AG09319 (cell line): Measurements from ENCODE around the gene EMX1.
A peak's percentile ranks its signal among the peaks of the same experiment; 100 is the strongest.

Source experiments
- DNase-seq: peaks from one replicate; pipeline ENCODE4 v3.0.0-alpha.2; 2010; ENCODE audit warnings: low read depth; ENCODE audit errors: extremely low read depth
- CTCF ChIP-seq: IDR thresholded peaks from 2 replicates; pipeline ENCODE4 v1.5.1; 2011; ENCODE audit warnings: low read depth, mild to moderate bottlenecking, inconsistent platforms, low read length, moderate library complexity

EMX1 gene

GRCh38 chr2:72969706-72970105 is 52.4 kb downstream of the EMX1 start:
- no peak for DNase-seq
- TF ChIP-seq CTCF: no peak

- no peak for TF ChIP-seq CTCF
- DNase-seq: no peak
Measured at GRCh38 chr2:72971036-72971435, 53.7 kb downstream of the EMX1 start.

- TF ChIP-seq CTCF: no peak
- no peak for DNase-seq
Measured at GRCh38 chr2:72972352-72973136, 55.2 kb downstream of the EMX1 start.

- no peak for DNase-seq
- no peak for TF ChIP-seq CTCF
Measured at GRCh38 chr2:72973137-72973535, 55.8 kb downstream of the EMX1 start.

GRCh38 chr2:72973566-72974435 is 56.5 kb downstream of the EMX1 start:
- no peak for DNase-seq
- TF ChIP-seq CTCF: peak; percentile 87

DNA sequence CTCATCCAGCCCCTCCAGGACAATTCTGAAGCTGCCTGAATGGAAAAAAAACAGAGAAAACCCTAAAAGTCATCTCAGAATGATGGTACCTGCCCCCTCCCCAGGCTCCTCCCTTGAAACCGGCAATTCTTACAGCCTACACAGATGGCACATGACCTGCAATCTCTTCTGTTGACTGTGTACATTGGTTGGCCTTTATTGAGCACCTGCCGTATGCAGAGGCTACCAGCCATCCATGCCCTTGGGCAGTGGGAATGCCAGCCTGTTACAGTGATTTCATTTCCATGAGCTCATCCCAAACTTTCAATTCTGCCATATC is 57.1 kb downstream of the EMX1 start:
- no peak for TF ChIP-seq CTCF
- DNase-seq: no peak

DNA sequence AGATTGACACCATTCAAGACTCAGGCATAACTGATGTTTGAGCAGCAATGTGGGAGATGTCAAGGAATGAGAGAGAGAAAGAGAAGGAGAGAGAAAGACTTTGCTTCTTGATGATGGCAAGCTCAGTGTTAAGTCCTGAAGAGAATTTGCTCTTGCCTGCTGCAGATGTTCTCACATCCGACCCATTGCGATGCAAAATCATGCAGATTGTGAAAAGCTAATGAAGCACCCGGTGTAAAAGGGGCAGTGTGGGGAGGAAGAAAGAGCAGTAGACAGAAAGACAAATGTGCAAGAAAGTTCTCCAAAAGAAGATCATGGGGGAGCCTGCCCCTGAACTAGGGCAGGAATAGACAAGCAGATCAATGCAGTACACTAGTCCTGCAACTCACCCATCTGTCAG is 57.7 kb downstream of the EMX1 start:
- no peak for TF ChIP-seq CTCF
- no peak for DNase-seq
